Measurements from ENCODE around the gene POLR2B. TPM values are rescaled to one million over a fixed set of nuclear protein-coding genes. Genes with fewer than 3 reads are reported as not detected.

The POLR2B gene
- total and polyA plus RNA-seq, 2 of the 4 experiments (the other 2 are of a cell fraction), result 74.0 to 106 TPM

DNA sequence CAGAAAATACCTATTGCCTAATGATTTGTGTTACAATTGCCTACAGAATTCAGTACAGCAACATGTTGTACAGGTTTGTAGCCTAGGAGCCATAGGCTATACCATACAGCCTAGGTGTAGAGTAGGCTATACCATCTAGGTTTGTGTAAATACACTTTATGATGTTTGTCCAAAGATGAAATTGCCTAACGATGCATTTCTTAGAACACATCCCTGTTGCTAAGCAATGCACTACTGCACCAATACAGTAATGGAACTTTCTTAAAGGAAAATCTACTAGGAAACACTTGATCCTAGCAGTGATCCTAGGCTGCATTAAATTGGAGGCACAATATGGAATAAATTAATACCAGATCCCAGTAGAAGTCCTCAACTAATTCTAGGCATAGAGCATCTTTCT lies 19.6 kb upstream of the POLR2B start (continued):
- no peak for TF ChIP-seq SMC3 (IDR thresholded peaks at IDR 0.05; ENCODE audit: low read depth, low read length)

GRCh38 chr4:56961107-56961500 lies 17.6 kb upstream of the POLR2B start:
- dilution Hi-C loops (cut with HindIII; ENCODE audit: low sequenced_read_pairs, unreplicated experiment) (no loop called here), in situ Hi-C loops (cut with MboI; ENCODE audit: low sequenced_read_pairs) (no loop called here), intact Hi-C loops (cut with micrococcal nuclease) (no loop called here)
- Histone ChIP-seq H4K8ac (ENCODE audit: low read depth in 2 of 2, low read length in 2 of 2) (no peak overlapping the region), H3K27me3 (ENCODE audit: control insufficient read depth, insufficient read depth, low read length) (no peaks in the 10 kb centered on the region), H3K4me2 (ENCODE audit: low read depth, low read length) (no peak overlapping the region), H4K5ac (ENCODE audit: low read depth, low read length) (no peak overlapping the region), H3K79me1 (ENCODE audit: low read depth in 1 of 2, low read length in 2 of 2) (no peaks in the 10 kb centered on the region), H3K14ac (replicated peaks; ENCODE audit: low read depth, low read length) (no peak overlapping the region), H2AK9ac (replicated peaks; ENCODE audit: low read depth, low read length, poor library complexity) (no peak overlapping the region), H3K56ac (ENCODE audit: extremely low read depth, insufficient read depth, low read length) (no peak overlapping the region), H3K9ac (ENCODE audit: low read depth, low read length) (no peak overlapping the region), H3K4ac (ENCODE audit: low read depth, low read length) (no peak overlapping the region), H3K4me1 (ENCODE audit: control insufficient read depth, insufficient read depth, low read length) (0 out of 2 replicates have a peak, but pooled peaks cover 2% of the 10 kb centered on the region), H4K20me1 (ENCODE audit: insufficient read depth, low read length) (no peaks in the 10 kb centered on the region), H3K9me3 (ENCODE audit: control insufficient read depth, insufficient read depth, low read length) (no peaks in the 10 kb centered on the region), H2AK5ac (ENCODE audit: low read depth, low read length) (no peak overlapping the region), H2AFZ (replicated peaks; ENCODE audit: low read length, poor library complexity) (no peak overlapping the region), H2BK5ac (ENCODE audit: low read depth, low read length, poor library complexity, severe bottlenecking) (no peak overlapping the region), H4K91ac (ENCODE audit: insufficient read depth, low read depth, low read length) (no peak overlapping the region), H3K9me1 (ENCODE audit: insufficient read depth, low read length) (no peaks in the 10 kb centered on the region; the same call in 1 of the 2 replicates), H2BK20ac (ENCODE audit: low read depth, low read length) (no peak overlapping the region), H3K23ac (ENCODE audit: low read depth, low read length) (no peak overlapping the region), H3K36me3 (ENCODE audit: control insufficient read depth, insufficient read depth, low read length) (peaks cover 11% of the 10 kb centered on the region), H3K27ac (ENCODE audit: insufficient read depth, low read length) (no peak overlapping the region), H2BK120ac (ENCODE audit: low read depth, low read length) (no peak overlapping the region), H2BK15ac (ENCODE audit: low read depth, low read length) (no peak overlapping the region), H3K4me3 (ENCODE audit: insufficient read depth, low read depth, low read length) (no peak overlapping the region), H3K18ac (ENCODE audit: low read depth, low read length) (no peak overlapping the region)
- BruUV-seq (replicated peaks), result no TSS peak
- POLR2A ChIA-PET (ENCODE audit: unreplicated experiment), result no interaction called here
- no peak for ATAC-seq (ENCODE audit: low read depth)
- CTCF ChIA-PET, result no interaction called here
- WGBS, 2 experiments (ENCODE audit: extremely low coverage in 2 of 2, insufficient read length in 1 of 2), result no CpG with 5 or more reads among the region's 2 CpGs
- no peak for DNase-seq
- TF ChIP-seq SMC3 (IDR thresholded peaks at IDR 0.05; ENCODE audit: low read depth, low read length) (no peak), FOS (IDR thresholded peaks at IDR 0.05; ENCODE audit: low read depth, low read length) (no peak), CHD1 (IDR thresholded peaks at IDR 0.05; ENCODE audit: low read depth, low read length) (no peak), CEBPB (IDR thresholded peaks at IDR 0.05; ENCODE audit: low read depth, low read length) (no peak), MAFK (IDR thresholded peaks at IDR 0.05; ENCODE audit: low read depth, low read length) (no peak), BHLHE40 (IDR thresholded peaks at IDR 0.05; ENCODE audit: low read depth, low read length) (no peak), MAZ (IDR thresholded peaks at IDR 0.05; ENCODE audit: borderline replicate concordance, low read depth, low read length) (no peak), RAD21 (IDR thresholded peaks at IDR 0.05; ENCODE audit: low read length) (no peak), RFX5 (IDR thresholded peaks at IDR 0.05; ENCODE audit: low read depth, low read length) (no peak), USF2 (IDR thresholded peaks at IDR 0.05; ENCODE audit: low read depth, low read length) (no peak), NFE2L2 (IDR thresholded peaks at IDR 0.05; ENCODE audit: low read depth, low read length) (no peak), POLR2A (IDR thresholded peaks at IDR 0.05; ENCODE audit: low read depth, low read length) (no peak), ELK1 (IDR thresholded peaks at IDR 0.05; ENCODE audit: borderline replicate concordance, low read depth, low read length) (no peak), MXI1 (IDR thresholded peaks at IDR 0.05; ENCODE audit: borderline replicate concordance, low read depth, low read length) (no peak)
- TF ChIP-seq, protein P1, sequence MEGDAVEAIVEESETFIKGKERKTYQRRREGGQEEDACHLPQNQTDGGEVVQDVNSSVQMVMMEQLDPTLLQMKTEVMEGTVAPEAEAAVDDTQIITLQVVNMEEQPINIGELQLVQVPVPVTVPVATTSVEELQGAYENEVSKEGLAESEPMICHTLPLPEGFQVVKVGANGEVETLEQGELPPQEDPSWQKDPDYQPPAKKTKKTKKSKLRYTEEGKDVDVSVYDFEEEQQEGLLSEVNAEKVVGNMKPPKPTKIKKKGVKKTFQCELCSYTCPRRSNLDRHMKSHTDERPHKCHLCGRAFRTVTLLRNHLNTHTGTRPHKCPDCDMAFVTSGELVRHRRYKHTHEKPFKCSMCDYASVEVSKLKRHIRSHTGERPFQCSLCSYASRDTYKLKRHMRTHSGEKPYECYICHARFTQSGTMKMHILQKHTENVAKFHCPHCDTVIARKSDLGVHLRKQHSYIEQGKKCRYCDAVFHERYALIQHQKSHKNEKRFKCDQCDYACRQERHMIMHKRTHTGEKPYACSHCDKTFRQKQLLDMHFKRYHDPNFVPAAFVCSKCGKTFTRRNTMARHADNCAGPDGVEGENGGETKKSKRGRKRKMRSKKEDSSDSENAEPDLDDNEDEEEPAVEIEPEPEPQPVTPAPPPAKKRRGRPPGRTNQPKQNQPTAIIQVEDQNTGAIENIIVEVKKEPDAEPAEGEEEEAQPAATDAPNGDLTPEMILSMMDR (conservative IDR thresholded peaks at IDR 0.05; ENCODE audit: low read depth, low read length), result no peak

Measured in IMR-90 (cell line).